GM03348 (cell line): ENCODE results near the gene KCNQ1.

Source experiments
- DNase-seq: peaks from one replicate; pipeline ENCODE4 v3.0.0; 2012; ENCODE audit warnings: low spot score

Gene KCNQ1

DNA sequence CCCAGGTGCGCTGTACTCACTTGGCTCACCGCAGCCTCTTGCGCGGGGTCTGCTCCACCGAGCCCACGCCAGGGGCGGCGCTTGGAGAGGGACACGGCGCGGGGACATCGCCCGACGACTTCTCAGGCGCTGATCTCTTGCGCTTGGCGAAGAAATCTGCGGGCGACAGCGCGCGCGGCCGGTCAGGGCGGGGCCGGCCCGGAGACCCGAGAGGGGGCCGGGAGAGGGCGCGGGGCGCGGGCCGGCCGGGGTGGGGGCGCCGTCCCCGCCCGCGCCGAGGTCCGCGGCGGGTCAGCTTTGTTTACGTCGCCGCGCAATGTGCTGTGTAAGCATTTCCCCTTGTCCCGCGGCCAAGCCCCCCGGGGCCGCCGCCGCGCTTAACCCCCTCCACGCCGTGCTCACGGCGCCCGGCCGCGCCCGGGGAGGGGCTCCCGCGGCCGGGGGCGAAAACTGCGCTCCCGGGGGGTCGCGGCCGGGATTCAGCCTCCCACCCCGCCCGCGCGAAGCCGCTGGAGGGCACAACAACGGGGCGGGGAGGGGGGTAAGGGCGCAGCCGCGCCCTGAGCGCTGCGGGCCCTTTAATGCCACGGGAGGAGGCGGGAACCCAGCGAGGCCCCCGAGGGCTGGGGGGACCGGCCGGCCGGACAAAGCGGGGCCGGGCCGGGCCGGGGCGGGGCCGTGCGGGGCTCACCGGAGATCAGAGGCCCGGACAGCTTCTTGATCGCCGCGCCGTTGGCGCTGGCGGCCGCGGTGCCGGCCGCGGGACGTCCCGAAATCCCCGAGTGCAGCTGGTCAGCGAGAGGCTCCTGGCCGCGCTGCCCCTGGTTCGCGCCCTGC, 439.4 kb downstream of the KCNQ1 start:
- peak; percentile 63 for DNase-seq

DNA sequence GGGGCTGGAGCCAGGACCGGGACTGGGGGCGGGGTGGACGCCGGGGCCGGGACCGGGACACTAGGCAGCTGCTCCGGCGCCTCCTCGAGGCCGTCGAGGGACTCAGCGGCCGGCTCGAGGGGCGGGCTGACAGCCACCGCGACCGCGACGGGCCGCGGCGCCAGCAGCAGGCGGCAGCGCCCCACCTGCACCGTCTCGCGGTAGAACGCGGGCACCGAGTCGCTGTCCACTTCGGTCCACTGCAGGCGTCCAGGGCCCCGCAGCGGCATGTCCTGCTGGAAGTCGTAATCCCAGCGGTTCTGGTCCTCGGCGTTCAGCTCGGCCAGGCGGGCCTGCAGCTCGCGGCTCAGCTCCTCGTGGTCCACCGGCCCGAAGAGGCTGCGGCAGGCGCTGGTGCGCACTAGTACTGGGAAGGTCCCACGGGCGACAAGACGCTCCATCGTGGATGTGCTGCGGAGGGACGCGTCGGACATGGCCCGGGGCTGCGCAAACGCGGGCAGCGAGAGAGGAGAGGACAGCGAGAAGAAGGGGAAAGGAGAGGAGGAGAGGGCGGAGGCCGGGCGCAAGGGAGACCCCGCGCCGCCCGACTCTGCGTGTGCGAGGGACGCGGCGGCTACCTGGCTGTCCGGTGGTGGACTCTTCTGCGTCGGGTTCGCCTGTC, 440.3 kb downstream of the KCNQ1 start:
- DNase-seq: peak; percentile 76

DNA sequence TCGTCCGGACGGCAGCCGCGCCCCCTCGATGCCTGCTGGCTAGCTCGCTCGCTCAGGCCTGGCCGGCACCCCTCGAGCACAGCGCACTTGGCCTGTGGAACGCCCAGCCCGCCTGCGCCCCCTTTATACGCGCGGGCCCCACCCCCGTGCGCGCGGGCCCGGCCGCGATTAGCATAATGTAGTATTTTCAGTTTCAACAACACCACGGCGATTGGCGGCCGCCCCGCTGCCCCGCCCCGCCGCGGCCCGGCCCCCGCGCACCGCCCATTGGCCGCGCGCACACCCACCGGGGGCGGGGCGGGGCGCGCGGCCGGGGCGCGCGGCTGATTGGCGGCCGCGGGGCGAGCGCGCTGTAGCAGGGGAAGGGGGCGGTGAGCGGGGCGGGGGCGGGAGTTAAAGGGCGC, 440.9 kb downstream of the KCNQ1 start, which contains the start of gene CDKN1C:
CDKN1C (minus strand) TSS at position 98 of the 404 bp plus-strand sequence. CDS start 319 bp downstream, outside the sequence.
- peak; percentile 97 for DNase-seq

DNA sequence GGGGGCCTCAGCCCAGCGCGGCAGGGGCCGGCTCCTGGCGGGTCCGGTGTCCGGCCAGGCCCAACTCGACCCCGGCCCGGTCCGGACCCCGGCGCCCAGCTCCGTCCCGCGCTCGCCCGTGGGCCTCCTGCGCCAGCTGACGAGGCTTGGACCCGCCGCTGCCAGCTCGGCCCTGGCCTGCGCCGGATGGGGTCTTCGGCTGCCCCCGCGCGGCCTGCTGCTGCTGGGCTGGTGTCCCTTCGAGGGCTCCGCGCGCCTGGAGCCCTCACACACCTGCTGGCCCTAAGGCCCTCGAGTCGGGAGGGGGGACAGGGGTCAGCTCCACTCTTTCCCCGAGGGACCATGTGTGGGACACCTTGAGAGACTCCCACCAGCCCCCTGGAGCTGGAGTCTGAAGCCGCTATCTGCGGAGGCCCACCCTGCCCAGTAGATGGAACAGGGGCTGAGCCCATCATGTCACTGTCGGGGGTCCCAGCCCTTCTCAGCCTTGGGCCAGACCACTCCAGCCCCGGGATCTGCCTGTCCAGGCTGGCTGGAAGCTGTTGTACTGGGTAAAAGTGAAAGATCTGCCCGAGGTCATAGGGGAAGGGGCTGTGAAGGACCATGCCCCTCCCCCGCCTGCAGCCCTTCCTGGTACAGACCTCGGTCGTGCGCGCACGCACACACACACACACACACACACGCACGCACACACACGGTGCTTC, 441.5 kb downstream of the KCNQ1 start:
- DNase-seq: peak; percentile 52

DNA sequence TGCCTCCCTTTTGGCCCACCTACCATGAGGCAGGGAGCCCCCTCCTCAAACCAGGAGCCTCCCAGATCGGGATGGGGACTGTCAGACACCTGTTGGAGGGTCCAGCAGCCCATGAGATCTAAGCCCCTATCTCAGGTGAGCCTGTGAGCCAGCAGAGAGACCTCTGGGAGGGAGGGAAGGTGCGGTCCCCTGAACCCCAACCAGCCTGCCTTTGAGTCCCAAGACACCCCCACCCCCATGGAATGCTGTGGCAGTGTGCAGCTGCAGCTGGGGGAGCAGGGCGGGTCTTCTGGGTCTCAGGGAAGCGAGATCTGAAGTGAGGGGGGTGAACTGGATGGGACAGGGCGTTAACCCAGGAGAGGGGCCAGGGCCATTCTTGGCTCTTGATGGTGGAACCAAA, 442.1 kb downstream of the KCNQ1 start:
- DNase-seq: no peak

DNA sequence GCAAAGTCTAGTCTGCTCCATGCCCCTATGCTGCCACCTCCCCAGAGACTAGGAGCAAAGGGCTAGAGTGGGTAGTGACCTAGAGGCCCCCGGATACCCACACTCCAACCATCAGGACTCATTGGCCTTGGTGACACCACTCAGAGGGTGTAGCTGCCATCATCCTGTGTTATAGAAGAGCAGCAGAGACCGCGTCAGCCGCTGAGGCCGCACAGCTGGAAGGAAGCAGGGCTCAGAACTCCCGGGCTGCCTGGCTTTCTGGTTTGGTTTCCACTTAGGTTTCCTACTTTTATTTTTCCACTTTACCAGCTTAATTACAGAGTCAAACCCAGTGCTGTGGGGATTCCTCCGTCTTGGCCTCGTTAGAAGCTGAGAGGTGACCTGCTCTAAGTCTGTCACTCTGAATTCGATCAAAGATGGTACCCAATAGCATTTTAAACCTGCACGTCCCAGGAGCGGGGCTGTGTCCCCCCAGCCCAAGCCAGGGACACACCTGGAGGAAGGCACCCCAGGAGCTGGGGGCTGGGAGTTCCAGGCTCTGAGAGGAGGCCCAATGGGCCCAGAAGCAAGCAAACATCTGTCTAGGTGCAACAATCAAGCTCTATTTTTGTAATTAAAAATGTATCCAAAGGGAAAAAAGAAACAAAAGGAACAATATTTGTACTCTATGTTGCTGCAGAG, 442.8 kb downstream of the KCNQ1 start:
- DNase-seq: no peak

DNA sequence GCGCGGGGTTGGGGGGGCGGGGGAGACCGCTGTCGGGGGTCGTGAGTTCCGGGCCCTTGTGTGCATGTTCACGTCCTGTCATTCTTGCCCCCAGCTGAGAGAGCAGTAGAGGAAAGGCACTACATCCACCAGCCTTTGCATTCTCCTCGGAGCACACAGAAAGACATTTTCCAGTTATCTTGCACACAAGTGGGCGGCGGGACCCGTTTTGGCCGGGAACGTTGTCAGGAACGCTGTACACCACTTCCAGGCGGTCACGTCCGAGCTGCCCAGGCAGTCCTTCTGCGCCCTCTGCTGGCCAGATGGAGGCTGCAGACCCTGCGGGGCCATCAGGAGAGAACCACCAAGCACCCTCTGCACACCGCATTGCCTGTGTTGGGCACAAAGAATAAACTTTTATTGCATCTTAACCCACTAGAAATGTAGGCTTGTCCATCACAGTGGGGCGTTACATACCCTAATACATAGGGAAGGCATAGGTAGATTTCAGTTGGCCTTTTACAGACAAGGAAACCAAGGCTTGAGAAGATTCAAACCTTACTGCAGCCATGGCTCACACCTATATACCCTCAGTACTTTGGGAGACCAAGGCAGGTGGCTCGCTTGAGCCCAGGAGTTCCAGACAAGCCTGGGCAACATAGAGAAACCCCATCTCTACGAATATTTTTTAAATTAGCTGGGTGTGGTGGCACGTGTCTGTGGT, 443.6 kb downstream of the KCNQ1 start:
- peak; percentile 93 for DNase-seq

DNA sequence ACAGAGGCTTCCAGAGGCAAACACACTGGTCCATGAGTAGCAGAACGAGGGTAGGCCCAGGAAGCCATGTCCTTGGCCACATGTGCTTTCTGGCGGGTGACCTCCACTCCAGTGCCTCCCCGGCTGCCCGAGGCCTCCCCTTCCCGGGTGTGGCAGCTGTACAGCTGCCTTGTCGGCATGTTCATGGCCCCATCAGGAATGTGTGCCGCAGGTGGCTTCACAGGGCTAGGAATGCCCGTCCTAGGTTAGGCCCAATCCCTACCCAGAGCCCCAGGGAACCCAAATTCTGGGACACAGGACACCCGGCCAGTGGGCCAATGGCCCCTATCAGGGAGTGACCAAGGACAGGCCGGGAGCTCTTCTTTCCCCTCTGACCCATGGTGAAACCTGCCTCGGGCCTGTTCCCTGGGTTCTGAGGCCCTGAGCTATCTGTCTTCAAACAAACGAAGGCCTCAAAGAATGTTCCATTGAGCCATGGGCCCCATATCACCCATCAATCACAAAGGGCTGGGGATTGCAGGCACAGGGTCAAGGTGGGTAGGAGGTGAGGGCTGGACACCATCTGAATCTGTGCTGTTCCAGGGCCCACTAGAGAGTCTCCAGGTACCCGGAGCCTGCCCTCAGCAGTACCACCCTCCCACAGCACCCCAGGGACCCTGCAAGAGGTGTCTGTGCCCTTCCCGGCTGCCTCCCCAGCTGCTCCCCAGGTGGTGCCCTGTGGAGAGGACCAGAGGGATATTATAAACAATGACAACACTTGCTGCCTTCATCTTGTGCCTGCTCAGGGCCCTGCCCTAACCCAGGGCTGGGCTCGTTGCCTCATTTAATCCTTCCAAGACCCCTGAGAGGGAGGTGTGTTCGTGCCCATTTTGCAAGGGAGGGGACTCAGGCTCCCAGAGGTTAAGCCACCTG, 444.8 kb downstream of the KCNQ1 start:
- DNase-seq: no peak

DNA sequence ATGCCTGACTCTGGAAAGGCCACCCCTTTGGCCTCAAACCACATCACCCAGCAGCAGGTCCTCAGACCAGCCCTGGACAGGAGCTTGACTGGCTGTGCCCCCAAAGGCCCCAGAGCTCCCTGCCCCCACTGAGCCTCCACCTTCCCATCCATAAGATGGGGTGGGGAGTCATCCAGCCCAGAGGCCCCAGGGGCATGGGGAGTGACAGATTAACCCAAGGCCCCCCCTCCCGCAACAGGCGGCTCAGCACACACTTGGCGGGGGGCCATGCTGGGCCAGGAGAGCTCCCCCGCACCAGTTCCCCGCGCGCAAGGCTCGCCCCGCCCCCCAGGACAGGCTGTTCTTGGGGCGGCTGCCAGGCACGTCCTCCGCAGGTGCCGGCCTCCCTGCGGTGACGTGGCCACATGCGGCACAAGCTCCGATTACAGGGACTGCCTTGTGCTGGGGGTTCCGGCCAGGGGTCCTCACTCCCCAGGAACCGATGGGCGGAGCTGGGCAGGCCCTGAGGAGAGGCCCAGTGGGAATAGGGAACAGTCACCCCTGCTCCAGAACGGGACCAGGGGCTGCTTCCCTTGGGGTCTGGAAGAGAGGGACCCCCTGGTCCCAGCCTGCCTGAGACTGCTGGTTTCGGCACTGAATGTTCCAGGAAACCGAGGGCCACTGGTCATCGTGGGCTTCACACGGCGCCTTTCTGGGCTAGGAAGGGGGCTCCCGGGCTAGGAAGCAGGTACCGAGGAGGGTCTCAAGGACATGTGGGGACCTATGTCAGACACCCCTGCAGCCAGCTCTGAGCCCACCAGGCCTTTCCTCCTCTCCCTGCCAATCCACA, 445.9 kb downstream of the KCNQ1 start:
- DNase-seq: no peak

DNA sequence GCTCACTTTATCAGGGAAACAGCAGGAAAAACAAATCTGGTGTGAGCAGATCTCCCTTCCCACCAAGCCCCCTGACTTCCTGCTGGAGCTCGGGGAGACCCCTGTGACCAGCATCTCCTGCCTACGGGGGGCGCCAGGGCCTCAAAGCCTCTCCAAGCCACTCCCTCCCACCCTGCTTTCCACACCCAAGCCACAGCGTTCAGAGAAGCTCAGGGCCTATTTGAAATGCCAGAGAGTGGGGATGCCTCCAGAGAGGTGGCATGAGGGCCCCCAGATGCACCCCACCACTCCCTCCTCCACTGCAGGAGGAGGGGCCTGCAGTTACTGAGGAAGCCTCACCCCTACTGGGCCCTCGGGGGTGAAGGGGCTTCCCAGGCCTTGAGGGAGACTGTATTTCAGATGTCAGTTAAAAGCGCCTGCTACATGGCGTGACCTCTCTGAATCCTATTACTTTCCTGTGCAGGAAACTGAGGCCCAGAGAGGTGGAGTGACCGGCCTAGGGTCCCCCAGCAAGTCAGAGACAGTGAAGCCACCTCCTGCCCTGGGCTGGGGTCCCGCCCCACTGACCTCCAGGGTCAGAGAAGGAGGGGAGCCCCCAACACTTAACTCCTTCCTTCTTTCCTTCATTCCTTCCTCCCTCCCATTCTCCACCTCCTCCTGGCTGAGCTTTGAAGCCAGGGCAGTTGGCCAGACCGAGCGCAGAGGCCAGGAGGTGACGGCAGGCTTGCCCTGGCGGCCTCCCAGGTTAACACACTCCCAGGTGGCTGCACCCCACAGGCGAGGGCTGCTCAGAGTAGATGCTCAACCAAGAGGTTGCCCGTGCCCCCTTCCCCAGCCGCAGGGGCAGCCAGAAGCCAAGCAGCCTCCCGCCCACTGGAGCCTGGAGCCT, 446.8 kb downstream of the KCNQ1 start:
- no peak for DNase-seq

DNA sequence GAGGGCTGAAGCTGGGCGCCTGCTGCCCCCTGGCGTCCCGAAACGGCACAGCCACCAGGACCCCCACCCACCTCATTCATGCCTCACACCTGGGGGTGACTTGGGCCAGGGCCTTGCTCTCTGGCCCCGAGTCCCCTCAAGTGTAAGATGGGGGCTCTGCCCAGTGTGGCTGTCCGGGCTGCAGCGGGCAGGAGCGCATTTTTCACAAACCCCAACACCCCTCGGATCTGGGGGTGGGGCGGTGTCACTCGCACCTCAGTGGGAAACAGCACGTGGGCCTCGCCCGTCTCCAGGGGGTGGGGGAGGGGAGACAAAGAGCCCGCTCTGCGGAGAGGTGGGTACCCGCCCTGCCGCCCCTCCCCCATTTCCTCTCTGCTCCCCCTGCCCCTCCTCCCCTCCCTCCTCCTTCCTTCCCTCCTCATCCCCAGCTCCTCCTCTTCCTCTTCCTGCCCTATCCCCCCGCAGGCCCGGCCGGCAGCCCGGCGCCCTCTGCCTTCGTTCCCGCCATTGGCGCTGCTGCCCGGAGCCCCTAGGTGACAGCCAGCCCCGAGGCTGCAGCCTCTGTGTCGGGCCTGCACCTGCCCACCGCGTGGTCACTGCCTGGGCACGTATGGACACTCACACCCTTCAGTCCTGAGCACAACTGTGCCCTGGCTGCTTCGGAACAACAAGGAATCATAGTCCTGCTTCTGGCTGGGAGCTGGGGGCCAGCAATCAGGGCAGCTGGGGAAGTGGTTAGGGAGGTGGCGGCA, 447.6 kb downstream of the KCNQ1 start:
- peak; percentile 82 for DNase-seq

DNA sequence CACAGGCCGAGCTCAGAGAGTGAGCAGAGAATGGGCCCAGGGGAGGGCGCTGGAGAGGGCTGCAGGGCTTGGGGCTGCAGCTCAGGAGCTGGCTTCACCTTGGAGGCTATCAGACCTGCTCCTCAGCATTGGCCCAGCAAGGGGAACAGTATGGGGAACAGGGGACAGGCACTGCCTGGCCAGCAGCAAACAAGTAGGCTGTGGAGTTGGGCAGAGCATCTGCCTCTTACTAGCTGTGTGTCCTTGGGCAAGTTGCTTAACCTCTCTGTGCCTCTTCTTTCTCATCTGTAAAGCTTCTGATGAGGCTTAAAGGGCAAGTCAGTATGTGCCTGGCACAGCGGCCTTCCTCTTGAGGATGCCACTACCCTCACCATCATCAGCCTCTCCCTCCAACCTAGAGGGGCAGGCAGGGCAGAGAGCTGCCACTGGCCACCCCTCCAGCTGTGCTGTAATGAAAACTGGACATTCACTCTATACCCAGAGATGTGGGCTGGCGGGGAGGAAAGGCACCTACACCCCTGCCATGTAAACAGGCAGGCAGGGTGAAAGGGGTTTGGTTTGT, 448.2 kb downstream of the KCNQ1 start:
- DNase-seq: no peak

DNA sequence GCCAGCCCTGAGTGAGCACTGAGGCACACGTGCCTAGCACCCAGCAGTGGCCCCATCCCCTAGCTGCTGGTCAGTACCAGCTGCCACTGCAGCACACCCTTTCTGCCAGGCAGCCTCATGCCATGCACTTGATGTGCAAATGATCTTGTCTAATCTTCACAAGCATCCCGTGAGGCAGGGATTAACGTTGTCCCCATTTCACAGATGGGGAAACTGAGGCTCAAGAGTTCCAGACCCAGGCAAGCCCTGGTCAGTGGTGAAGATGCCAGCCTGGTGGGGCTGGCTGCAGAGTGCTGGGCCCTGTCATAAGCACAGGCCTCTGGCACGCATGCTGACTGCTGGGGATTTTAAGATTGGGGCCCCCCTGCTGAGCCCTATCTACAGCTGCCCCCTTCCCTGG, 449.1 kb downstream of the KCNQ1 start:
- no peak for DNase-seq

DNA sequence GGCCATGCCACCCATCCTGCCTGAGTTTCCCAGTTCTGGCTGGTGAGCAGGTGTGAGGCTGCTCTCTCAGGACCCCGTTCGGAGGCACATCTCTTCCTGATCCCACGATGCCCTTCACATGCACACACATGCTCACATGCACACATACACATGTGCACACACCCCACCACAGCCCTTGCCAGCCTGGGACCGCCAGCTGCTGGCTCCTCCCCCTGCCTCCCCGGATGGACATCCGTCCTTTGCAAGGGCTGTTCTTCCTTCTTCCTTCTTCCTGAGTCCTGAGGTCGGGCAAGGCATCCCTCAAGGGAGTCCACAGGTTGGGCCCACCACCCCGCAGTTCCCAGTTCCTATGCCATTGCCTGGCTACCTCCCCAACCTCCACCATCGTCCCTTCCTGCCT, 451.2 kb downstream of the KCNQ1 start:
- no peak for DNase-seq

DNA sequence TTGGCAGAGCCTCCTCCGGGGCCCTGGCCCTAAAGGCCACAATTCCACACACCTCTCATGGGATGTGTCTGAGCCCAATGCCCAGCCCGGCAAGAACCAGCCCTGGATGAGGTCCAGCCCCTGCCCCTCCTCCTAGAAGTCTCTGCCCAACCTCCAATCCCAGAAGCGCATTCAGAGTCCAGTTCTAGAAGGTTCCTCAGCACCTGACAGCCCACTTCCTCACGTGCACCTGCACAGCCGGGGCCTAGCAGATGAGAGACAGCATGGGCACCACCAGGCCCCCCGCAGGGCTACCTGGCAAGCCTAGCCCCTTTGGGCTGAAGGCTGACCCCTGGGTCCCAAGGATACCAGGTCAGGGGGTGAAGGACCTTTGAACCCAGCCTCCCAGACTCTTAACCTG, 452.2 kb downstream of the KCNQ1 start:
- no peak for DNase-seq

DNA sequence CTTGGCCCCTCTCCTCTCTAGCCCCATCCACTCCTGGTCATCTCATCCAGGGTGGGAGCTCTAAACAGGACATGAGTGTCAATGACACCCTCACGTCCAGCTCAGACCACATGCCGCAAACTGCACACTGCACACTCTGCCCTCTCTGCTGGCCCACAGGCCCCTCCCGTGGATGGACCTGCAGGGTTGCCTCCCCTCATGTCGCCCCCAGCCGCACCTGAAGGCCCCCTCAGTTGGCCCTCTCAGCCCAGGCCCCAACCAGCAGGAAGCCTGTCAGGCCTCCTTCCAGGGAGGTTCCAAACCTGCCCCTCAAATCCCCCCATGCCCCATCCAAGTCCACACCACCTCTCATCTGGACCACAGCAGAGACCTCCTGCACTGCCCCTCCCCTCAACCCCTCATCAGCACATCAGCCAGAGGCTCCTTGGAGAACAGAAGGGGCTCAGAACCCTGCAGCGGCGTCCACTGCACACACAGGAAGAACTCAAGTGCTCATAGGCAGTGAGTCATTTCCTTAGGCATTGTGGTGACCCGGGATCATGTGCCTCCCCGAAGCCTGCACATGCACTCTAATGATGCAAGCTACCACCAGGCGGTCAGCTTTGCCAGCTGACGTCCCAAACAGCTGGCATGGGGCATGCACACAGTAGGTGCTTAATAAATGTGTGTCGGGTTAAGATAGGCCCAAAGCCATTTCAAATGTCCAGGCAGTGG, 453.7 kb downstream of the KCNQ1 start:
- peak; percentile 89 for DNase-seq
